B cell (primary cell): Measurements from ENCODE around the gene DISP2. TPM values are rescaled to one million over a fixed set of nuclear protein-coding genes. Genes with fewer than 3 reads are reported as not detected.

Experiments
- ATAC-seq: fragments of 200-7000 bp; cut with Tn5 transposase; one replicate; pipeline ENCODE4 v1.10.0; 2021; ENCODE audit warnings: low read depth, mild to moderate bottlenecking, moderate number of reproducible peaks, moderate library complexity
- CTCF ChIA-PET: fragments of 350-600 bp; sonication (Branson Sonifier 250); formaldehyde crosslinking; loops from one replicate; lab custom pipeline; 2021; ENCODE audit warnings: antibody characterized with exemption, inconsistent platforms; lab: Charles Lee
- POLR2A ChIA-PET: fragments of 350-600 bp; sonication (Branson Sonifier 250); formaldehyde crosslinking; loops from one replicate; lab custom pipeline; 2021; ENCODE audit warnings: antibody characterized with exemption; lab: Charles Lee
- DNase-seq: peaks from one replicate; pipeline ENCODE4 v3.0.0; 2013
- H2AFZ ChIP-seq: 2 replicates; pipeline ENCODE4 v1.6.1; 2012; ENCODE audit warnings: mild to moderate bottlenecking, low read depth, low read length; ENCODE audit not compliant: insufficient read depth, poor library complexity, severe bottlenecking
- H3K27ac ChIP-seq, 2 donors: 1 replicate in 1 of 2; 2 replicates in 1 of 2; pipeline ENCODE4 v1.5.1; 2012 to 2013; ENCODE audit warnings: low read length in 2 of 2, mild to moderate bottlenecking in 2 of 2, moderate library complexity in 1 of 2
- H3K27me3 ChIP-seq, 4 experiments: fragments of 200-600 bp in 1 of 4; sonication (generic) in 1 of 4; replicated peaks in 1 of 4; 1 replicate in 2 of 4; 2 replicates in 2 of 4; pipeline versions ENCODE4 v1.6.1 to v1.7.0; 2013 to 2016; ENCODE audit warnings: low read length in 3 of 4, mild to moderate bottlenecking in 2 of 4, mixed read lengths in 1 of 4, moderate library complexity in 1 of 4; ENCODE audit not compliant: insufficient read depth in 4 of 4, control insufficient read depth in 3 of 4; ENCODE audit errors: control extremely low read depth in 1 of 4
- H3K36me3 ChIP-seq, 2 experiments: replicated peaks in 1 of 2; 1 replicate in 1 of 2; 2 replicates in 1 of 2; pipeline versions ENCODE4 v1.6.1 to v1.7.1; 2013; ENCODE audit warnings: low read length in 1 of 2; ENCODE audit not compliant: insufficient read depth in 2 of 2, control insufficient read depth in 1 of 2; ENCODE audit errors: control extremely low read depth in 1 of 2, extremely low read depth in 1 of 2
- H3K4me1 ChIP-seq, 2 donors: fragments of 200-600 bp in 1 of 2; sonication (generic) in 1 of 2; 1 replicate in 1 of 2; 2 replicates in 1 of 2; pipeline versions ENCODE4 v1.5.1 to v1.6.1; 2013 to 2017; ENCODE audit warnings: low read length in 2 of 2; ENCODE audit not compliant: control insufficient read depth in 2 of 2, insufficient read depth in 2 of 2
- H3K4me2 ChIP-seq: replicated peaks from 2 replicates; pipeline ENCODE3; 2012; ENCODE audit warnings: mild to moderate bottlenecking, low read depth, low read length; ENCODE audit not compliant: poor library complexity, severe bottlenecking
- H3K4me3 ChIP-seq, 5 experiments: fragments of 200-600 bp in 1 of 5; sonication (generic) in 1 of 5; 1 replicate in 3 of 5; 2 replicates in 2 of 5; pipeline versions ENCODE4 v1.5.1 to v1.7.0; 2011 to 2016; ENCODE audit warnings: low read length in 4 of 5, mild to moderate bottlenecking in 4 of 5, low read depth in 2 of 5, control low read depth in 1 of 5, moderate library complexity in 1 of 5; ENCODE audit not compliant: insufficient read depth in 1 of 5; ENCODE audit errors: control extremely low read depth in 1 of 5, extremely low read depth in 1 of 5
- H3K79me2 ChIP-seq: fragments of 200-600 bp; sonication (generic); one replicate; pipeline ENCODE4 v1.6.0; 2016; ENCODE audit warnings: low read length; ENCODE audit not compliant: control insufficient read depth, insufficient read depth
- H3K9ac ChIP-seq: fragments of 200-600 bp; sonication (generic); 2 replicates; pipeline ENCODE4 v1.6.1; 2017; ENCODE audit warnings: mild to moderate bottlenecking, low read length, moderate library complexity
- H3K9me3 ChIP-seq, 3 donors: one replicate each; pipeline versions ENCODE4 v1.6.1 to v1.7.1; 2013; ENCODE audit warnings: low read length in 2 of 3; ENCODE audit not compliant: control insufficient read depth in 2 of 3, insufficient read depth in 1 of 3; ENCODE audit errors: control extremely low read depth in 1 of 3
- H4K20me1 ChIP-seq: 2 replicates; pipeline ENCODE4 v1.6.0; 2012; ENCODE audit warnings: mild to moderate bottlenecking, low read length; ENCODE audit not compliant: insufficient read depth, control insufficient read depth, poor library complexity, severe bottlenecking
- H3K27ac Mint-ChIP-seq: one replicate; pipeline ENCODE4 v1.8.0; 2021; ENCODE audit warnings: mixed read lengths
- H3K27me3 Mint-ChIP-seq: one replicate; pipeline ENCODE4 v1.8.0; 2021; ENCODE audit warnings: mixed read lengths
- H3K4me1 Mint-ChIP-seq: one replicate; pipeline ENCODE4 v1.8.0; 2021; ENCODE audit warnings: mixed read lengths
- H3K4me3 Mint-ChIP-seq: one replicate; pipeline ENCODE4 v1.8.0; 2021; ENCODE audit warnings: mixed read lengths
- H3K9me3 Mint-ChIP-seq: one replicate; pipeline ENCODE4 v1.8.0; 2022; ENCODE audit warnings: mixed read lengths; ENCODE audit not compliant: insufficient read depth
- EZH2 ChIP-seq: IDR thresholded peaks from 2 replicates; pipeline ENCODE4 v1.6.1; 2012; ENCODE audit warnings: borderline replicate concordance, low read depth, mild to moderate bottlenecking, moderate library complexity, low read length; ENCODE audit not compliant: insufficient read depth, poor library complexity, severe bottlenecking
- WGBS: methylation state at CpG from one replicate; pipeline ENCODE4 v1.1.5; 2013; ENCODE audit warnings: missing lambda C conversion rate; ENCODE audit not compliant: insufficient coverage; 5-methylcytosine and 5-hydroxymethylcytosine counted together
- intact Hi-C: fragments of 100-400 bp; cut with micrococcal nuclease; formaldehyde crosslinking; loops from one replicate; pipeline ENCODE4 v1.10.0; 2022
- polyA plus RNA-seq: library from polyadenylated mRNA; depleted of rRNA; stranded (reverse); fragments of >200 nt; gene quantifications from 2 replicates; pipeline ENCODE4 v1.2.3, GENCODE V29; 2012
- total RNA-seq, 2 donors: library from RNA; stranded (reverse); fragments of 120-200 nt in 1 of 2; gene quantifications; 1 replicate in 1 of 2; 2 replicates in 1 of 2; pipeline versions ENCODE4 v1.2.3 to v1.2.4, GENCODE V29; 2013 to 2022
- TF ChIP-seq, protein P1 (sequence below): fragments of 200-600 bp; IDR thresholded peaks from one replicate; pipeline ENCODE4 v1.8.0; 2022; ENCODE audit warnings: antibody characterized with exemption, mild to moderate bottlenecking

The DISP2 gene
- total and polyA plus RNA-seq, 2 donors (not counting 1 experiment from before 2014, with no cell fraction given) = 0.13 to 0.71 TPM

DNA sequence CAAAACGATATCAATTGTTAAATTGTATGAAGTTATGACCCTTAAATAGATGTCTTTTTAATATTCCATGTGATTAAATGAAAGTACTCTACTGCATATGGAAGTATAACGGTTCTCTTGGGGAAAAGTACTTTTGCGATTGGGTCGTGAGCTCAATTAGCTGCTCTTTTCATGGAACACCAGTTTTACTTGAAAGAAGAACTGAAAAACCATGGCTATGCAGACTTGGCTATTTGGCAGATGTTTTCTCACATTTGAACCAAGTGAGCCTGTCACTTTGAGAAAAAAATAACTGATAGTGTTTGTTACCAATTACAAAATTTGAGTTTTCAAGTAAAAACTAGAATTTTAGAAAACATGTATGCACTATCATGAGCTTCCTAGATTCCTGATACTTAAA is 40.4 kb upstream of the DISP2 start:
- POLR2A ChIA-PET = no interaction called here

DNA sequence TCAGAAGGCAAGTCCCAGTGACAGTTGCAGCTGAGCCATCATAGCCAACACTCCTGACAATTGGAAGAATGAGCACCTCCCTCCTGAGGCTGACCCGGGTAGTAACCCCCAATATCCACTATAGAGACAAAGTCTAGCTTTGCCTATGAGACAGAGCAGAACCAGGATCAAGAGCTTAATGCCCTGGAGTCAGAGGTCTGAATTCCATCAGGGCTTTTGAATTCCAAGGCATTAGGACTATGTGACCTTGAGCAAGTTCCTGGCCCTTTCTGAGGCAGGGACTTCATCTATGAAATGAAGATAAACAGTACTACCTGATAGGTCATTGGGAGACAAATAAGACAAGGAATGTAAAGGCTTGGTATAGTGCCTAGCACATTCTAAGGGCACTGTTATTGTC is 37.6 kb upstream of the DISP2 start:
- Histone ChIP-seq H3K9me3 (peaks cover 0 to 2% (median 0%) of the 10 kb centered on the region in 3 donors), H3K79me2 (no peaks in the 10 kb centered on the region), H3K9ac (no peak overlapping the region), H2AFZ (no peak overlapping the region), H3K4me2 (no peak overlapping the region), H3K27ac (no peak overlapping the region), H3K4me1 (peaks cover 32 to 40% of the 10 kb centered on the region in 2 donors), H3K27me3 (peaks cover 0 to 3% (median 2%) of the 10 kb centered on the region in 4 experiments), H3K4me3 (no peak overlapping the region), H4K20me1 (no peaks in the 10 kb centered on the region), H3K36me3 (no peaks in the 10 kb centered on the region)
- Mint-ChIP-seq H3K27ac (no peak overlapping the region), H3K4me1 (peaks cover 32% of the 10 kb centered on the region), H3K27me3 (peaks cover 6% of the 10 kb centered on the region), H3K4me3 (no peak overlapping the region), H3K9me3 (no peaks in the 10 kb centered on the region)
- ChIA-PET POLR2A (interaction anchor here (2.0 kb wide), 1 partner anchor 13 kb away, joined by 5 read pairs; the partner anchor contains the start of gene PLCB2), CTCF (interaction anchor here (1.1 to 8.5 kb wide), 15 partner anchors 8 to 275 kb away, joined by 3 to 221 read pairs (median 6); partner anchors contain the start of genes CCDC9B, IVD and PLCB2)
- 89% methylated on average over 1 of the region's 1 CpG for WGBS
- DNase-seq = no peak
- no peak for TF ChIP-seq EZH2
- TF ChIP-seq, protein P1, sequence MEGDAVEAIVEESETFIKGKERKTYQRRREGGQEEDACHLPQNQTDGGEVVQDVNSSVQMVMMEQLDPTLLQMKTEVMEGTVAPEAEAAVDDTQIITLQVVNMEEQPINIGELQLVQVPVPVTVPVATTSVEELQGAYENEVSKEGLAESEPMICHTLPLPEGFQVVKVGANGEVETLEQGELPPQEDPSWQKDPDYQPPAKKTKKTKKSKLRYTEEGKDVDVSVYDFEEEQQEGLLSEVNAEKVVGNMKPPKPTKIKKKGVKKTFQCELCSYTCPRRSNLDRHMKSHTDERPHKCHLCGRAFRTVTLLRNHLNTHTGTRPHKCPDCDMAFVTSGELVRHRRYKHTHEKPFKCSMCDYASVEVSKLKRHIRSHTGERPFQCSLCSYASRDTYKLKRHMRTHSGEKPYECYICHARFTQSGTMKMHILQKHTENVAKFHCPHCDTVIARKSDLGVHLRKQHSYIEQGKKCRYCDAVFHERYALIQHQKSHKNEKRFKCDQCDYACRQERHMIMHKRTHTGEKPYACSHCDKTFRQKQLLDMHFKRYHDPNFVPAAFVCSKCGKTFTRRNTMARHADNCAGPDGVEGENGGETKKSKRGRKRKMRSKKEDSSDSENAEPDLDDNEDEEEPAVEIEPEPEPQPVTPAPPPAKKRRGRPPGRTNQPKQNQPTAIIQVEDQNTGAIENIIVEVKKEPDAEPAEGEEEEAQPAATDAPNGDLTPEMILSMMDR = no peak
- ATAC-seq = no peak
- intact Hi-C loops = loop anchor here (5.0 kb wide), 5 partner anchors 38 to 533 kb away; partner anchors contain the start of genes ANKRD63, BMF and BUB1B

More for the DNA sequence above, 40.4 kb upstream of the DISP2 start:
- CTCF ChIA-PET = interaction anchor here (1.0 to 8.5 kb wide), 8 partner anchors 11 to 108 kb away, joined by 3 to 221 read pairs (median 7); partner anchors contain the start of gene CCDC9B
- peaks cover 8% of the 10 kb centered on the region for H3K27me3 Mint-ChIP-seq
- WGBS = 0% methylated on average over 3 of the region's 4 CpGs
- ATAC-seq (no peak), DNase-seq (no peak)
- Histone ChIP-seq H4K20me1 (no peaks in the 10 kb centered on the region), H2AFZ (no peak overlapping the region), H3K4me1 (peaks cover 17 to 32% of the 10 kb centered on the region in 2 donors), H3K27me3 (peaks cover 0 to 8% (median 4%) of the 10 kb centered on the region in 4 experiments), H3K79me2 (no peaks in the 10 kb centered on the region), H3K27ac (no peak overlapping the region), H3K9ac (no peak overlapping the region), H3K36me3 (no peaks in the 10 kb centered on the region), H3K4me3 (no peak overlapping the region), H3K9me3 (no peaks in the 10 kb centered on the region), H3K4me2 (peak overlapping the region; percentile 40)
- no peaks in the 10 kb centered on the region for H3K9me3 Mint-ChIP-seq
- peaks cover 27% of the 10 kb centered on the region for H3K4me1 Mint-ChIP-seq
- H3K27ac Mint-ChIP-seq = no peak overlapping the region
- no peak overlapping the region for H3K4me3 Mint-ChIP-seq
- intact Hi-C loops = no loop called here
- TF ChIP-seq EZH2 = no peak
- TF ChIP-seq, protein P1 = no peak
